IPS-15b (cell line): Measurements from ENCODE around the gene VPS13D.

ENCODE experiments used
- H3K27me3 ChIP-seq: one replicate; pipeline ENCODE4 v1.6.1; 2013; ENCODE audit warnings: low read length; ENCODE audit not compliant: control insufficient read depth, insufficient read depth
- H3K36me3 ChIP-seq: one replicate; pipeline ENCODE4 v1.6.1; 2013; ENCODE audit warnings: low read length; ENCODE audit not compliant: control insufficient read depth, insufficient read depth
- H3K4me1 ChIP-seq: one replicate; pipeline ENCODE4 v1.6.1; 2013; ENCODE audit warnings: mild to moderate bottlenecking, low read length; ENCODE audit not compliant: control insufficient read depth, insufficient read depth
- H3K4me3 ChIP-seq: one replicate; pipeline ENCODE4 v1.5.1; 2013; ENCODE audit warnings: low read depth, low read length
- H3K9ac ChIP-seq: one replicate; pipeline ENCODE4 v1.6.1; 2013; ENCODE audit warnings: low read depth, mild to moderate bottlenecking, low read length
- H3K9me3 ChIP-seq: one replicate; pipeline ENCODE4 v1.6.1; 2013; ENCODE audit warnings: mild to moderate bottlenecking, low read length; ENCODE audit not compliant: control insufficient read depth, insufficient read depth

The VPS13D gene

GRCh38 chr1:12344596-12345349, 114.9 kb downstream of the VPS13D start:
- no peaks in the 10 kb centered on the region for H3K27me3 ChIP-seq
- H3K4me1 ChIP-seq: no peaks in the 10 kb centered on the region
- H3K4me3 ChIP-seq: no peak overlapping the region
- H3K36me3 ChIP-seq: peaks cover 14% of the 10 kb centered on the region
- H3K9ac ChIP-seq: no peak overlapping the region
- H3K9me3 ChIP-seq: no peaks in the 10 kb centered on the region

DNA sequence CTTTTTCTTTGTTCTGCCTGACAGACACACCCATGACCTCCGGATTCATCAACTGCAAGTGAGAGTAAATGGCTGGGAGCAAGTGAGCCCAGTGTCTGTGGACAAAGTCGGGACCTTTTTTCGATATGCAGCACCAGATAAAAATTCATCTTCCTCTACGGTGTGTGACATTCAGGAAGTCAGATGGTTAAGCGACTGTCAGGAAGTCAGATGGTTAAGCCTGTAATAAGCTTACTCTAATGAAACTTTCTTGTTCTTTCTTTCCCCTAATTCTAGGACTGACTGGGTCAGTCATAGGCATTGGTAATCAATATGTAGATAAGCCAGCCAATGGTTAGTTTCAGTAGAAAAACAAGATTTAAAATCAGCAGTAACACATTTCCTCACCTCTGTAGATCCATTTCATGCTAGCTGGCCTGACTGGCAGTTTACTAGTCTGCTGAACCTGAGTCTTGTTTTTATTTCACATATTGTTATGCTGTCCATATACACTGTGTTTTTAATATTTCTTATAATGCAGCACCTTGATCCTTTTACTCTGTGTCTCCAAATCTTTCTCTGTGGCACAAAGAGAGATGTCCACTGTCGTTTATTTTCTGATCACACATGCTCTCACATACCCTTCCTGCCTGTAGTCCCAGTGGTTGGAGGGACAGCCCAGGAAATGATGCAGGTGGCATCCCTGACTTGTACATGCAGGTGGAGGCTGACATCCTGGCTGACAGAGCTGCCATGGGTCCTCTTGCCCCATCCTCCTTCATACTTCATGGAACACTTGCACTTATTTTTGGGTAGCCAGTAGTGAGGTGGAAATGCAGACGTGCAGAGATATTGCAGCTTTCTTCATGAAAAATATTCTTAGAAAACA, 115.8 kb downstream of the VPS13D start:
- Histone ChIP-seq H3K4me3 (no peak overlapping the region), H3K27me3 (no peaks in the 10 kb centered on the region), H3K4me1 (no peaks in the 10 kb centered on the region), H3K9ac (no peak overlapping the region), H3K36me3 (peaks cover 14% of the 10 kb centered on the region), H3K9me3 (no peaks in the 10 kb centered on the region)

GRCh38 chr1:12346483-12347151, 116.8 kb downstream of the VPS13D start:
- no peaks in the 10 kb centered on the region for H3K27me3 ChIP-seq
- no peaks in the 10 kb centered on the region for H3K4me1 ChIP-seq
- no peaks in the 10 kb centered on the region for H3K9me3 ChIP-seq
- peaks cover 14% of the 10 kb centered on the region for H3K36me3 ChIP-seq
- no peak overlapping the region for H3K4me3 ChIP-seq
- H3K9ac ChIP-seq: no peak overlapping the region

- H3K4me3 ChIP-seq: no peak overlapping the region
- H3K27me3 ChIP-seq: no peaks in the 10 kb centered on the region
- no peaks in the 10 kb centered on the region for H3K9me3 ChIP-seq
- H3K36me3 ChIP-seq: peaks cover 14% of the 10 kb centered on the region
- H3K4me1 ChIP-seq: no peaks in the 10 kb centered on the region
- no peak overlapping the region for H3K9ac ChIP-seq
Measured at GRCh38 chr1:12348113-12348512, 118.3 kb downstream of the VPS13D start.

GRCh38 chr1:12353981-12354380, 124.2 kb downstream of the VPS13D start:
- Histone ChIP-seq H3K9me3 (no peaks in the 10 kb centered on the region), H3K9ac (no peak overlapping the region), H3K36me3 (peaks cover 6% of the 10 kb centered on the region), H3K4me3 (no peak overlapping the region), H3K4me1 (peaks cover 9% of the 10 kb centered on the region), H3K27me3 (no peaks in the 10 kb centered on the region)

- Histone ChIP-seq H3K36me3 (peaks cover 2% of the 10 kb centered on the region), H3K4me3 (no peak overlapping the region), H3K27me3 (no peaks in the 10 kb centered on the region), H3K9ac (no peak overlapping the region), H3K4me1 (peaks cover 14% of the 10 kb centered on the region), H3K9me3 (no peaks in the 10 kb centered on the region)
Measured at GRCh38 chr1:12356004-12356890, 126.4 kb downstream of the VPS13D start.

DNA sequence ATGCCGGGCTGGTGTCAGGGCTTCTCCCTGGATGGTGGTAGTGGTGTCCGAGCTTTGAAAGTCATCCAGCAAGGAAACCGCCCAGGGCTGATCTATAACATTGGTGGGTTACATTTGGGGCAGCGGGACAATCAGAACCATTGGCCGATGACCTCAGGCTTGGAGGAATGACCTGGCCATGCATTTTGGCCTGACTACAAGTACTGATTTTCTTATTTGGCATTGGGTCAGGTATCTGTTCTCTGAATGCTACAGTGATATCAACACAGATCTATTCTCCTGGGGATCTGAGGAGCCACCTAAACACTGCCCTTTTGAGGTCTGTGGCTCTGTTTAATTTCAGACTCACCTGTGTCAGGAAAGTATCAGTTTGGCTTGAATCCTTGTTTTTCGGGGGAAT, 128.7 kb downstream of the VPS13D start:
- H3K36me3 ChIP-seq: peaks cover 2% of the 10 kb centered on the region
- H3K9me3 ChIP-seq: no peaks in the 10 kb centered on the region
- H3K4me1 ChIP-seq: peaks cover 14% of the 10 kb centered on the region
- H3K4me3 ChIP-seq: no peak overlapping the region
- H3K27me3 ChIP-seq: no peaks in the 10 kb centered on the region
- H3K9ac ChIP-seq: no peak overlapping the region

GRCh38 chr1:12359359-12360133, 129.7 kb downstream of the VPS13D start:
- H3K9me3 ChIP-seq: no peaks in the 10 kb centered on the region
- no peaks in the 10 kb centered on the region for H3K36me3 ChIP-seq
- no peaks in the 10 kb centered on the region for H3K27me3 ChIP-seq
- H3K9ac ChIP-seq: no peak overlapping the region
- H3K4me3 ChIP-seq: no peak overlapping the region
- H3K4me1 ChIP-seq: peaks cover 14% of the 10 kb centered on the region

- Histone ChIP-seq H3K27me3 (no peaks in the 10 kb centered on the region), H3K4me3 (no peak overlapping the region), H3K36me3 (no peaks in the 10 kb centered on the region), H3K9me3 (no peaks in the 10 kb centered on the region), H3K9ac (no peak overlapping the region), H3K4me1 (no peaks in the 10 kb centered on the region)
Measured at GRCh38 chr1:12368646-12369045, 138.8 kb downstream of the VPS13D start.

DNA sequence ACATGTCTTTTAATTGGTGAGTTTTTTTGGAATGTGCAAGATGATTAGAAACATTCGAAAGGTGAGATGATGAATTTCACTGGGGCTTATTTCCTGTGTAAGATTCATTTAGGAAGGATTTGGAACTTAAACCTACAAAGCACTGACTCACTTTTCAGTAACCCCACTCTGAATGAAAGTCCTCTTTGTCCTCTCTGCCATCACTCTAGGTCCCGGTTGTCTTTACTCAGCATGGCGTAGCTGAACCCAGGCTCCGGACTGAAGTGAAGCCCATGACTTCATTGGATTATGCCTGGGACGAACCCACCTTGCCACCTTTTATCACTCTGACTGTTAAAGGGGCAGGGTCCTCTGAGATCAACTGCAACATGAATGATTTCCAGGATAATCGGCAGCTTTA, 139.4 kb downstream of the VPS13D start:
- H3K9ac ChIP-seq: no peak overlapping the region
- H3K4me3 ChIP-seq: no peak overlapping the region
- no peaks in the 10 kb centered on the region for H3K4me1 ChIP-seq
- H3K36me3 ChIP-seq: no peaks in the 10 kb centered on the region
- no peaks in the 10 kb centered on the region for H3K9me3 ChIP-seq
- H3K27me3 ChIP-seq: no peaks in the 10 kb centered on the region
